PC-3 (cell line): ENCODE data around the gene CYB5D1.

Experiments
- EZH2 ChIP-seq: fragments of 300-600 bp; sonication (generic); IDR thresholded peaks from one replicate; pipeline ENCODE4 v1.6.1; 2017; ENCODE audit warnings: antibody characterized with exemption, mild to moderate bottlenecking, low read length; ENCODE audit not compliant: unreplicated experiment
- EZH2phosphoT487 ChIP-seq: fragments of 300-600 bp; sonication (generic); IDR thresholded peaks from 2 replicates; pipeline ENCODE4 v1.6.1; 2018; ENCODE audit warnings: mild to moderate bottlenecking, antibody characterized with exemption, low read length, borderline replicate concordance
- TF ChIP-seq, protein P1 (sequence below): fragments of 300-600 bp; sonication (generic); conservative IDR thresholded peaks from 2 replicates; pipeline ENCODE4 v1.5.1; 2017; ENCODE audit warnings: antibody characterized with exemption, low read depth, mild to moderate bottlenecking, low read length

DNA sequence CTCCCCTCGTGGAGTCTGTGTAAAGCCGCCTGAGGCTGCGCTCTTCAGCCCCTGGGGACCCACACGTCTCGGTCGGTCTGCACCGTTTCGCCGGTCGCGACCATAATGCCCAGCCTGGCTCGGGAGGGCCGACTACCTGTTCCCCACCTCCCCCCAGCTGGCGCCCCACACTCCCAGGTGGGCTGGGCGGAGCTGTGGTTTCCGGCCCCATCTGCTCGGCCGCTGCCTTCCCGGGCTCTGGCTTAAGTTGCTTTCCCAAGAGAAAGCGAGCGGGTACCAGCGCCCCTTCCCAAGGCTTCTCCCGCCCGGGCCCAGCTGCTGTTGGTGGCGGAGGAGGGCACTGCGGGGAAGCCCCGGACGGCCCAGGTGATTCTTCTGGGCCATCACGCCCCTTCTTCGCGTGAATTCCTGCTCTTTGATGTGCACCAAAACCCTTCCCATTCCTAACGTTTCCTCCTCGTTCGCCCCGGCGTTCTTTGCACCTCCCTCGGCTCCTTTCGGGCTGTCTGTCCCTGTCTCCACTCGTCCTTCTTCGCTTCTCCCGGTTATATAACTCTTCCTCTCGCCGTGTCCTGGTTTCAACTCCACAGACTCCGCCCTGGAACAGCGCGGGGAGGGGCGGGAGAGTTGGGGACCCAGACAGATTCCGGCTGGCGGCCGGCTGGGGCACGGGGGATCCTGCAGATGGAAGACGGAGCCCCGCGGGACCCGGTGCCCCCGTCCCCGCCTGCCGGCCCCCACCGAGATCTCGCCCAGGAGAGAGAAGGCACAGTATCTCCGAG, 21.8 kb upstream of the CYB5D1 start:
- TF ChIP-seq, protein P1, sequence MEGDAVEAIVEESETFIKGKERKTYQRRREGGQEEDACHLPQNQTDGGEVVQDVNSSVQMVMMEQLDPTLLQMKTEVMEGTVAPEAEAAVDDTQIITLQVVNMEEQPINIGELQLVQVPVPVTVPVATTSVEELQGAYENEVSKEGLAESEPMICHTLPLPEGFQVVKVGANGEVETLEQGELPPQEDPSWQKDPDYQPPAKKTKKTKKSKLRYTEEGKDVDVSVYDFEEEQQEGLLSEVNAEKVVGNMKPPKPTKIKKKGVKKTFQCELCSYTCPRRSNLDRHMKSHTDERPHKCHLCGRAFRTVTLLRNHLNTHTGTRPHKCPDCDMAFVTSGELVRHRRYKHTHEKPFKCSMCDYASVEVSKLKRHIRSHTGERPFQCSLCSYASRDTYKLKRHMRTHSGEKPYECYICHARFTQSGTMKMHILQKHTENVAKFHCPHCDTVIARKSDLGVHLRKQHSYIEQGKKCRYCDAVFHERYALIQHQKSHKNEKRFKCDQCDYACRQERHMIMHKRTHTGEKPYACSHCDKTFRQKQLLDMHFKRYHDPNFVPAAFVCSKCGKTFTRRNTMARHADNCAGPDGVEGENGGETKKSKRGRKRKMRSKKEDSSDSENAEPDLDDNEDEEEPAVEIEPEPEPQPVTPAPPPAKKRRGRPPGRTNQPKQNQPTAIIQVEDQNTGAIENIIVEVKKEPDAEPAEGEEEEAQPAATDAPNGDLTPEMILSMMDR, result no peak
- no peak for TF ChIP-seq EZH2phosphoT487
- no peak for TF ChIP-seq EZH2
